A673 (cell line): ENCODE data around the gene USP22. TPM values are rescaled to one million over a fixed set of nuclear protein-coding genes. Genes with fewer than 3 reads are reported as not detected.

Experiments used
- BruUV-seq: library from RNA; stranded (reverse); fragments of 400-500 nt; replicated peaks from 2 replicates; lab custom pipeline; 2021; lab: Mats Ljungman, UMichigan
- CTCF ChIA-PET: fragments of 300-600 bp; sonication (Branson Sonifier 250); formaldehyde crosslinking; loops from one replicate; lab custom pipeline; 2022; ENCODE audit warnings: antibody characterized with exemption; lab: Charles Lee
- POLR2A ChIA-PET: fragments of 300-600 bp; sonication (Branson Sonifier 250); formaldehyde crosslinking; loops from one replicate; lab custom pipeline; 2022; ENCODE audit warnings: antibody characterized with exemption; ENCODE audit not compliant: low non-redundant PET; lab: Charles Lee
- DNase-seq: peaks from one replicate; pipeline ENCODE4 v3.0.0-alpha.2; 2015; ENCODE audit warnings: low spot score
- H3K27ac ChIP-seq: fragments of 200-600 bp; sonication (generic); 2 replicates; pipeline ENCODE4 v1.5.1; 2016; ENCODE audit warnings: mixed run types, low read depth, mild to moderate bottlenecking, mixed read lengths, antibody characterized with exemption, low read length; ENCODE audit not compliant: poor library complexity, severe bottlenecking
- H3K27me3 ChIP-seq: fragments of 200-600 bp; sonication (generic); replicated peaks from 2 replicates; pipeline ENCODE4 v1.6.1; 2017; ENCODE audit warnings: mixed run types, low read depth, mild to moderate bottlenecking, mixed read lengths, antibody characterized with exemption, low read length; ENCODE audit not compliant: insufficient read depth, poor library complexity
- H3K36me3 ChIP-seq: fragments of 200-600 bp; sonication (generic); 2 replicates; pipeline ENCODE4 v1.6.1; 2016; ENCODE audit warnings: mixed run types, mild to moderate bottlenecking, mixed read lengths, antibody characterized with exemption, low read length; ENCODE audit not compliant: insufficient read depth, poor library complexity, severe bottlenecking
- H3K4me1 ChIP-seq: fragments of 200-600 bp; sonication (generic); 2 replicates; pipeline ENCODE4 v1.6.1; 2017; ENCODE audit warnings: mixed run types, mild to moderate bottlenecking, mixed read lengths, antibody characterized with exemption, low read length; ENCODE audit not compliant: insufficient read depth, poor library complexity, severe bottlenecking
- H3K4me3 ChIP-seq: fragments of 200-600 bp; sonication (generic); 2 replicates; pipeline ENCODE4 v1.5.1; 2016; ENCODE audit warnings: low read depth, mixed run types, mild to moderate bottlenecking, mixed read lengths, low read length; ENCODE audit not compliant: poor library complexity, severe bottlenecking
- H3K9me3 ChIP-seq: fragments of 200-600 bp; sonication (generic); 2 replicates; pipeline ENCODE4 v1.6.1; 2016; ENCODE audit warnings: mixed run types, low read depth, mild to moderate bottlenecking, mixed read lengths, antibody characterized with exemption, low read length; ENCODE audit not compliant: poor library complexity, severe bottlenecking
- CTCF ChIP-seq: fragments of 300-800, 200-600 bp; sonication (generic); conservative IDR thresholded peaks from 2 replicates; pipeline ENCODE4 v1.5.1; 2017; ENCODE audit warnings: low read depth, mild to moderate bottlenecking, antibody characterized with exemption, low read length, moderate library complexity, mixed read lengths
- EZH2 ChIP-seq: fragments of 200-600 bp; sonication (generic); IDR thresholded peaks from 2 replicates; pipeline ENCODE4 v1.6.1; 2017; ENCODE audit warnings: borderline replicate concordance, low read depth, mild to moderate bottlenecking, mixed read lengths, antibody characterized with exemption, low read length; ENCODE audit not compliant: poor library complexity, severe bottlenecking
- intact Hi-C: fragments of 100-400 bp; cut with micrococcal nuclease; formaldehyde crosslinking; loops from one replicate; pipeline ENCODE4 v1.10.0; 2022; ENCODE audit not compliant: unreplicated experiment
- total RNA-seq: library from RNA; stranded (reverse); gene quantifications from 2 replicates; pipeline ENCODE4 v1.2.3, GENCODE V29; 2021

Gene USP22
- total RNA-seq, 1 experiment from 2014 or later: 288 TPM

- H3K27ac ChIP-seq: no peak overlapping the region
- POLR2A ChIA-PET: no interaction called here
- no peaks in the 10 kb centered on the region for H3K9me3 ChIP-seq
- DNase-seq: no peak
- intact Hi-C loops: loop anchor here (10.0 kb wide), 1 partner anchor 115 kb away; no protein-coding TSS in a partner anchor
- BruUV-seq: no TSS peak
- TF ChIP-seq CTCF: no peak
- no peaks in the 10 kb centered on the region for H3K27me3 ChIP-seq
- peaks cover 59% of the 10 kb centered on the region for H3K36me3 ChIP-seq
- H3K4me3 ChIP-seq: no peak overlapping the region
- H3K4me1 ChIP-seq: no peaks in the 10 kb centered on the region
- CTCF ChIA-PET: no interaction called here
Observed at GRCh38 chr17:20999841-21000532, 42.8 kb downstream of the USP22 start.

- no peak overlapping the region for H3K27ac ChIP-seq
- TF ChIP-seq EZH2: no peak
- TF ChIP-seq CTCF: no peak
- CTCF ChIA-PET: no interaction called here
Observed at GRCh38 chr17:20999044-20999573, 43.7 kb downstream of the USP22 start.

GRCh38 chr17:20998571-20999043, 44.2 kb downstream of the USP22 start:
- H3K4me3 ChIP-seq: no peak overlapping the region
- no peak for DNase-seq
- CTCF ChIA-PET: no interaction called here
- H3K36me3 ChIP-seq: peaks cover 45% of the 10 kb centered on the region
- no peak for TF ChIP-seq CTCF
- TF ChIP-seq EZH2: no peak
- no peak overlapping the region for H3K27ac ChIP-seq
- H3K27me3 ChIP-seq: no peaks in the 10 kb centered on the region
- intact Hi-C loops: loop anchor here (10.0 kb wide), 1 partner anchor 114 kb away; no protein-coding TSS in a partner anchor
- no TSS peak for BruUV-seq
- no peaks in the 10 kb centered on the region for H3K9me3 ChIP-seq
- POLR2A ChIA-PET: no interaction called here
- H3K4me1 ChIP-seq: no peaks in the 10 kb centered on the region

More at GRCh38 chr17:20999044-20999573, 43.7 kb downstream of the USP22 start:
- POLR2A ChIA-PET: no interaction called here
- no peaks in the 10 kb centered on the region for H3K27me3 ChIP-seq
- no peak for DNase-seq
- no TSS peak for BruUV-seq
- H3K4me3 ChIP-seq: no peak overlapping the region
- peaks cover 50% of the 10 kb centered on the region for H3K36me3 ChIP-seq
- H3K9me3 ChIP-seq: no peaks in the 10 kb centered on the region
- H3K4me1 ChIP-seq: no peaks in the 10 kb centered on the region
- intact Hi-C loops: loop anchor here (10.0 kb wide), 1 partner anchor 114 kb away; no protein-coding TSS in a partner anchor
